ENCODE measurements around the gene SH3RF3.

- TF ChIP-seq POLR2A (IDR thresholded peaks at IDR 0.05), result no peak
- no peak for TF ChIP-seq CTCF (IDR thresholded peaks at IDR 0.05)
These were observed 269.5 kb downstream of the SH3RF3 start for GRCh38 chr2:109398366-109399015.
